ENCODE data around the gene MEIS2.
"Not testable (repeated sequence)": the region's sequence is repeated elsewhere in the genome, so short reads cannot be mapped to it uniquely, and the experiment has no call there.

Gene MEIS2

DNA sequence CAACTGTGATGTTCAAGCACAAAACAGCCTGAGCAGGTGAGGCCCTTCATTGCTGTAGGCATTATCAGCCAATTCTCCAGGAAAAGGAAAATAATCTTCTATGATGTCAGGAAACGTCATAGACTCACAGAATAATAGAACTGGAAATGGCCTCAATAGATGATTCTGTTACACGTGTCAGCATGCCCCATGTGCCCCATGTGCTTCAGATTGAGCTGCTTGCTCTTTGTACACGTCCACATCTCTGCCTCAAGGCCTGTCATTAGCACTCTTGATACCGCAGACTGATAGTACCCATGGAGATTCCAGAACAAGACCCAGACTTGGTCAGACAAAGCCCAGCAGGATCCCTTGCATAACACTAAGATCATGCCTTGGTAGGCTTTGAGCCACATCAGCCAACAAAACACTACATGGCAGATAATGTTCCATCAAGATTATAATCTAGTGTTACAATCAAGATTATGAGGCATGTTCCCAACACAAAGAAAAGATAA is 95.9 kb downstream of the MEIS2 start:
- no peak for DNase-seq

DNA sequence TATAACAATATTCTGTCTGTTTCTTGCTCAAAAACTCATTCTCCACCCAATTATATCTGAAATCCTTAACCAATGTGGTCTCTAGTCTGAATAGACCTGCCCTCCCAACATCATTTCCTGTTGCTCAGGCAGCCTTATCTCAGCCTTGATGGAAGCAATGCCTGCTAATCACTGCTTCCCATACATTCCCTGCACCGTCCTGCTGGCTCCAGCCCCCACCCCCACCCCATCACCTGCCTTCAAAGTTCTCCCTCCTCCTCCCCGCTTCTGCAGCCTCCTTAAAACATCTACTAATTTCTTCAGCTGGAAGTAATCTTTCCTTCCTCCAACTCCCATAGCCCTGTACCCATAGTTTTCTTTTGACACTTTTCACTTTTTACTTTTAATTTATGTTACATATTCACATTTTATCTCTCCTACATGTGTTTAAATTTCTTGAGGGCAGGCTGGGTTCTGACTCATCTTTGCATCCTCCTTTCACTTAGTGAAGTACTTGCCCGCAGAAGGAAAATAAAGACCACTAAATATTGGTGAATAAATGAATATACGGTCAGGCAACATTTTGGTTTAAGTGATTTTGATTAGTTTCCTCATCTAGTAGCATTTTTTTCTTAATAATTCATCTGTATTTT is 98.2 kb downstream of the MEIS2 start:
- no peak for DNase-seq

DNA sequence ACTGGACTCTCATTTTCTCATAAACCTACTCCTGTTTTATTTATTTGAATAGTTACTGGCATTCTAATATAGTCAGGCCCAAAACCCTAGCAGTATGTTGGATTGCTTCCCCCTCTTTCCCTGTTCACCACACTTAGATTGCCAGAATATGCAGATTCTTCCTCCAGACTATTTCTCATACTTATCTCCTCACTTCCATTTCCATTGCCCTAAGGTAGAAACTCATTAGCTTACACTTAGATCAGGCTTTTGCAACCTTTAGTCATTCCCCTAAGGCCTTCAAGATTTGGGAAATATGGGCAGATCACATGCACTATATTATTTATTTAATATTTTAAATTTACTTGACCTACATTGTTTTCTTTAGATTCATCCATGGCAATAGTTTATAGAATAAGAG is 98.9 kb downstream of the MEIS2 start:
- no peak for DNase-seq

DNA sequence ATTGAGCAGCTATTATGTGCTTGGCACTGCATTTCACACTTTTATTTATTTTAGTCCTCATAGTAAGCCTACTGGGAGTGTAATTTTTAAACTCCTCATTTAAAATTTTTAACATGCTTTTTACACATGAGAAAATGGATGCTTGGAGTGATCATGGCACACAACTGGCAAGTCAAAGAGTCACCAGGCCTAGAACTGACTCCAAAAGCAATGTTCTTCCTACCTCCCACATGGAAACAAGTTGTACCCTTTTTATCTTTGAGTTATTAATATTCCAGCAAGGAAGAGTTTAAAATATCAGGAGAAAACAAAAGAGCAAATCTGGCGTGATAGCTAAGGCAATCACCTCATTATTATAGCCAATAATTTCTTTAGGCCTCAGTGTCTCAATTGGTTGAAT is 100.6 kb downstream of the MEIS2 start:
- DNase-seq: no peak

DNA sequence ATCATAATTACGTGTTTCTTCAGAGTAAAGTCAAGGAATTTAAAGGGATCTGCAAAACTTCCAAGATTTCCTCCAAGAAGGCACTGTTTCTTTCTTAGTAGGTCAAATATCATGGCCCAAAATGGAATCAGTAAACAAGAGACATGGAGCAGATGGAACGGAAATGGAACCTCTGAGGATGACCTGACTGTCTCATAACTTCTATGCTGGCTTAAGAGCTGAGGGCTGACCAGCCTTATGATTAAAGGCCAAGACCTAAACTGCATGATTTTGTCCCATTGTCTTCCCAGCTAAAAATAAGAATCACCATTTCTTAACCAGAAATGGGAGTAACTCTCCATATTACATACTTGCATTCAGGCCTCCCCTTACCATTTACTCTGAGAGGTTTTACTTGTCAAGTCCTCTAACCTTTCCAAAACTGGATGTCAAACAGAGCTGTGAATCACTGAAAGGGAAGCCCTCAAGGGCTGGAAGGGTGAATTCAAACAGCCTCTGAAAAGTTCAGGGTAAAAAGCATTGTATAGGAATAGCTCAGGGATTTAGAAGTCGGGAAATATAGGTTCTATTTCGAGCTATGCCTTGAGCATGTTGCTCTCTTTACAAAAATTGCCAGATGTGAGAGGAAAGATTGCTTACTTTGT is 103.7 kb downstream of the MEIS2 start:
- DNase-seq: no peak

DNA sequence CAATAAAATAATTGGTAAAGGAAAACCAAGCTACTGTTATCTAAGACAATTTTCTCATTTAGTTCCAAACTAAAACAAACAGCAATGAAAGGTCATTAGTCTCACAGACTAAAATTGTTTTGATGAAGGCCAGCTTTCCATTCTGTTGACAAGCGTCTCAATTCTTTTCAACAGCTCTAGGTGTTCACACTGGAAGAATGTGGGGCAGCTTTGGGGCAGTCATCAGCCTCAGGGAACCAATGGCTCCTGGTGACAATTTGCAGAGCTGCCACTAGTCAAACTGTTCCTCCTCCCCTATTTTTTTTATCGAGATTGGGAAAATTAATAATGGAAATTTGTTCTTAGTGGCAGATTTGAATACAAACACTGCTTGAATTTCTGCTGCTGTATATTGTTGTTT is 104.2 kb downstream of the MEIS2 start:
- DNase-seq: no peak

DNA sequence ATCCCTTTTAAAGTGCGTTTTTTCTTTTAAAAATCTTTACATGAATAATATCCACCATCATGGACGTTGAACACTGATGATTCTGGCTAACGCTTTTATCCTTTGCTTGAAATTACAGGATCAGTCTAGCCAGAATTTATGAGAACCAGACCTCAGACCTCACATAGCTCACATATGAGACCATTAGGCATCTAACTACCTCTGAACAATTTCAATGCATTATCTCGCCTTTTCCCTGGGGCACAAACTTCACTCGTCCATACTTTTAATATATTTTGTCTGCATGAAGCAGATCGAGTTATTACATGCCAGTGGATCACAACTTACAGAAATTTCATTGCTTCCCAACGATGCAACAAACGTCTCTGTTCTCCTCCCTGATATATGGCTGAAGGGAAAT is 105.6 kb downstream of the MEIS2 start:
- DNase-seq: no peak

DNA sequence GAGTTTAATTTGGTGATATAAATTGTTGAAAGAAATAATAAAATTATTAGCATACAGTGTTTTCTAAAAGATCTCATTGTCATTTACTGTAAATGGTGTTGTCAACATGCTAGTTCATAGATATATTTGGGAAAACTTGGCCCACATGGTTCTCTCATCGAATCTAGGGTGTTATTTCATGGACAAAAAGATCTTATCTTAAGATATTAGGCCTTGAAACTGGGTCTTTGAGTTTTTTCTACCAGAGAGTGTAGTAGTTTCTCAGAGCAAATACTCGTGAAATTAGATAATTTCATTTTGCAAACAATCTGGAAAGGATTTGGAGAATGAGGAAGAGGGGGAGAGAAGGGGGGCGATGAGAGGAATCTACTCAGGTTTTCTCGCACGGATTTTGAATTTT is 107.9 kb downstream of the MEIS2 start:
- DNase-seq: no peak

DNA sequence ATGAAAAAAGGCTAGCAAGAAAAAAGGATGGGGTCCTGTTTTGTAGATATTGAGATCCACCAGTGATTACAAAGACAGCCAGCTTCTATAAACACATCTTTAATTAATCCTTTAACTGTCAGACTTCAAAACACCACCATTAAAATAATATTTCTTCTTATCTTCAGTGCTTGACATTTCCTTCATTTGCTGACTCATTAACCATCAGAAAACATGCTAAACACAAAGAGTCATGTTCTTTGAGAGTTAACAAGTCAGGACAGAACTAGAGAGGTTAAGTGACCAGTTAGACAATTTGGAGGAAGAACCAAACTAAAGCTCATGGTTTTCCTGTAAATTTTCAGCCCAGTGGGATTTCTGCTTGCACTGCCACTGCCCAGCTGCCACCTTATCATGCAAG is 111.4 kb downstream of the MEIS2 start:
- DNase-seq: no peak

DNA sequence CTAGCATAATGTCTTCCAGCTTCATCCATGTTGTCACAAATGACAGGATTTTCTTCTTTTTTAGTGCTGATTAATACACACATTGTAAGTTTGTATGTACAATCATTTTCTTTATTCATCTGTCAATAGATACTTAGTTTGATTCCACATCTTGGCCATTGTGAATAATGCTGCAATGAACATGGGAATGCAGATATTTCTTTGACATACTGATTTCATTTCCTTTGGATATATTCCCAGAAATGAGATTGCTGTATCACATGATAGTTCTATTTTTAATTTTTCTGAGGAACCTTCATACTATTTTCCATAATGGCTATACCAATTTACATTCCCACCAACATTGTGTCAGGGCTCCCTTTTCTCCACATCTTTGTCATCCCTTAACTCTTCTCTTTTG is 117.9 kb downstream of the MEIS2 start:
- no peak for DNase-seq

DNA sequence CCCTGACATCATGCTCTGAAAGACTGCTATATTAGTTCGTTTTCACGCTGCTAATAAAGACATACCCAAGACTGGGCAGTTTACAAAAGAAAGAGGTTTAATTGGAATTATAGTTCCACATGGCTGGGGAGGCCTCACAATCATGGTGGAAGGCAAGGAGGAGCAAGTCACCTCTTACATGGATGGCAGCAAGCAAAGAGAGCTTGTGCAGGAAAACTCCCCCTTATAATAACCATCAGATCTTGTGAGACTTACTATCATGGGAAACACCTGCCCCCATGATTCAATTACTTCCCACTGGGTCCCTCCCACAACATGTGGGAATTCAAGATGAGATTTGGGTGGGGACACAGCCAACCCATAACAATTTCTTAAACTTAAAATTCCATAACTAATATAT is 120.1 kb downstream of the MEIS2 start:
- DNase-seq: not testable (repeated sequence)

DNA sequence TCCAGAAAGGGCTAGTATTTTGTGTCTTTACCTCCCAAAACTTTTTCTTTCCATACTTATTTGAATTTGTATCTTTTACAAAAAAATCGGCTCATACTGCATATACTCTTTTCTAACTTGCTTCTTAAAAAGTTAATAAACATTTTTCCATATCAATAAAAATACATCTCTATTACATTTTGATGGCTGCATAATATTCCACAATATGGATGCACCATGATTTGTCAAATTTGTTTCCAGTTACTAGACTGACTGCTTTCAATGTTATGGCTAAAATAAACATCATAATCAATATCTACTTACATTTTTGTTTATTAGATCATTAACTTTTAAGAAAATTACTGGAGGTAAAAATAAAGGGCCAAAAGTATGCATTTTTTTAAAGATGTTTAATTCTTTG is 121.7 kb downstream of the MEIS2 start:
- no peak for DNase-seq

DNA sequence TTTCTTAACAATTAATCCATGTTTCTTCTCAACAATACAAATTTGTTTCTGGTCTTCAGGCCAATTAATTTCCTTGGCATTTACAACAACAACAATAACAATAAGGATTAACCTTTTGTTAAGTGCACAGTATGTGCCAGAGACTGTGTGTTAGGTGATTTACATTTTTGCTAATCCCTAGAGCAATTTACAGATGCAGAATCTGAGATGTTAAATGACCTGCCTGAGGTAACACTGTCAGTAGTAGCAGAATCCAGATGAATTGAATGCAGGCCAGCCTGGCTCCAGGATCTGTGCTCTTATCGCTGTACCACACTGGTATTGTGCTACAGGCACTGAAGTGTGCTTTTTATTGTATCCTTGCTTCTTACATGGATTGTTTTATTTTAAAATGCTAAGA is 122.2 kb downstream of the MEIS2 start:
- DNase-seq: no peak

DNA sequence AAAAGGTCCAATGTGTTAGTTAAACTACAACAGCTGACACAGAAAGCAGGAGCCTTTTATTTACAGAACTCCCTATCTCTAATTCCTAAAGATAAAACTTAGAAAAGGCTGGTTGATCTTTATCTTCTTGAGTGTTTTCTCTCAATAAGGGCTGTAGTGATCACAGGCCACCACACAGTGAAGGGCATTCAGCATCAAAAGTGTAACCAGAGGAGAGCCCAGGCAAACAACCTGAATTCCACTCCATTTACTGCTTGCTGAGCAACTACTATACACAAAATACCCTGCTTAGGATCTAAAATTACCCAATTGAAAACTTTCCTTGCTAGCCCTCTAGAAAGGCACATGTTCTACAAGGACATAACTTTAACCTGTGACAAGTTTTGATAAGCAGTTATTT is 122.7 kb downstream of the MEIS2 start:
- no peak for DNase-seq

DNA sequence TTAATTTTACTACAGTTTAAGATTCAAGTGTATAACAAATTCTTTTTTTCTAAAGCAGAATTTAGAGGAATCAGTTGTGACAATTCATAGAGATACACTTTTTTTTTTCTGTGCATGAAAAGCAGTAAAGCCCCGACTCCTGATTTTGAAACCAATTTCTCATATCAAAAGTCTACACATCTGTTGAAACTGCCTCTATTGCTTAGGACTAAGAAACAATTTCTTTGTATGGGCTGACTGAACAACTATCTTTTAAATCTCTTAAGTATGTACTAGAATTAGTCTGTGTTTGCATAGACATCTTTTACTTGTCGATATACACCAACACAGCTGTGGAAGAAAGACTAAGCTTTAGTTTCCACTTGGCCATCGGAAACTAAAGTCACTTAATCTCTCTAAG is 127.6 kb downstream of the MEIS2 start:
- no peak for DNase-seq

DNA sequence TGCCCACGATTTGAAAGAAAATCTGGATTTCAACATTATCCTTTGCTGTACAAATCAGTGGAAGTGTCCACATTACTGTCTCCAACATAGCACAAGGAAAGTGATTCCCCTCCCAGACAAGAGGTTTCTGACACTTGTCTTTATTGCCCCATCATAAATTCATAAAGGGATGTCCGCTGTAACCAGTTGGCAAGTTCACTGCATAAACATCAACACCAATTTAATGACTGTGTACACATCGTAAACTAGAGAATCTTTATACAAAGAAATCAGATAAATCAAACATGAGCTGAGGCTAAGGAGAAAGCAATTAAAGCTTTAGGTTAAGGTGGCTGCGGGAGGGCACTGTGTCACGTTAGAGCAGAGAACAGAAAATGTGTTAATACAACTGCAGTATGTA is 129.8 kb downstream of the MEIS2 start:
- peak; percentile 40 to 61 for DNase-seq

DNA sequence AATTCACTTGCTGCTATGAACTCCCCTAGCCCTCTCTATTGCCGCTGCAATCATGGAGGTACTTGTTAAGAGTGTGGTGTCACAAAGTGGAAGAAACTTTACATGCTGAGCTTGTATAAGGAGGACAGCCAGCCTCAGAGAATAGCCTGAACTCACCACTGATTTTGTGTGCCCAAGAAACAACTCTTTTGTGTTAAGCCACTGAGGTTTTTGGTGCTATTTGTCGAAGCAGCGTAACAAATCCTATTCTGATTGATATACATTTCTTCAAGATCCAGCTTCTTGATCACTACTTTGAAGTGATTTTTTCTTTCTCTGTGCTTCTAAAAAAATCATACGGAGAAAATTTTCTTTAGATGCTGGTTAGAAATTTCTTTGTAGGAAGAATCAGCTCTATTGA is 132.4 kb downstream of the MEIS2 start:
- no peak for DNase-seq

DNA sequence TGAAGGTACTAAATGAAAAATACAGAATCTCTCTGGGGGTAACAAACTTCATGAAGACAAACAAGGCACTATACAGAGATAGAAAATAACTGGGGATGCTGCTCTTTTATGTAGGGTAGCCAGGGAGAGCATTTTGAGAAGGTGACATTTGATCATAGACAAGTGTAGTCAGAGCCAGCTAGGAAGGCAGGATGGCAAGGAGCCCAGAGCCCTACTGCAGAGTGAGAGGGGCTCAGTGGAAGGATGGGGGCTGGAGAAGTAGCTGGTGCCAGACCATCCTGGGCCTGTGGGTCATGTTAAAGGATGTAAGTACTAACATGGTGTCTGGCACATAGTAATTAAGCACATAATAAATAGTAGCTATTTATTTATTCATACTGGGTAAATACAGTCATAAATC is 133.6 kb downstream of the MEIS2 start:
- no peak for DNase-seq

DNA sequence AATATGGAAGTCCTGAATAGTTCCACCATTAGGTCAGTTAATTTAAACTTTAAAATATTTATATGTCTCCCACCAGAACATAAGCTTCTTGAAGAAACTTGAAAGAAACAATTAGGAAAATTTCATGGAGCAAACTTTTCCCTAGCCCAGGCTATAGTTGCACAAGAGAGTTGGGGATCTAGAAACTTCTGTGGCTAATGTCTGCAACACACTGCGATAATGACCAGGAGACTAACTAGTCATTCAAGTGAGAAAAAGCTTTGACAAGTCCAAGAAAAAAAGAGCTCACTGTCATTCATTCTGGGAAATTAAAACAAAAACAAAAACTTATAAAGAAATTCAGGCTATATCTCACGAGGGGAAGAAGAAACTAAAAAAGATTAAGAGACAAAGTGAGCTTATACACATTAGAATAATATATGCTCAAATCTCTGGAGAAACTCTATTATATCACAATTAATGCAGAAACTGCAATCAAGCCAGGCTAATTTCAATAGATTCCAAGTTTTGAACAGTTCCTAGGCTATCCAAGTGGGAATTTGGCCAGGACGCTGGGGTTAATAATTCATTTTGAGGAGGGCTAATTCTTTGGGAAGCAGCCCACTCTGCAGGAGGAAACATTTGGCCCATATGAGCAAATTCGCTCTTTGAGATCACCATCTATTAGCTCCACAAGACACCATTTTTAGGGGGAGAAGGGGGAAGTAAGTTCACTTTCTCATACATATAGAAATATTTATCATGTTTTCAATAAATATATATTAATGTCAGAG is 134.6 kb downstream of the MEIS2 start:
- DNase-seq: no peak

DNA sequence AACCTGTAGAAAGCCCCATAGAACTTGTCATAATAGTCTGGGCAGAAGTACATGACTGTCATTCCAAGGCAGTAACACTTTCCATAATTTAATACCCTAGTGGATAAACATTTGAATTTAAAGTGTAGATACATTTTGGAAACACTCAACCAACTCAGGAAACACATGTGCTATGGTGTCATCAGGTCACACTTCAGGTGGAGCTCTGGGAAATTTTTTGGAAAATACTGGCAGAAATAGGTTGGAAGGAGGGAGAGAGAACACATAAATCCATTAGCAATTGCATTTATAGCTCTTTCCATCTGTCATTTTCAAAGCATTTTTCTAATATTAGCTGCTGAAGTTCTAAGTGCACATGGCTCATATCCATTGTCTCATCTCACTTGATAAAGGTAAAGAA is 135.7 kb downstream of the MEIS2 start:
- DNase-seq: no peak

DNA sequence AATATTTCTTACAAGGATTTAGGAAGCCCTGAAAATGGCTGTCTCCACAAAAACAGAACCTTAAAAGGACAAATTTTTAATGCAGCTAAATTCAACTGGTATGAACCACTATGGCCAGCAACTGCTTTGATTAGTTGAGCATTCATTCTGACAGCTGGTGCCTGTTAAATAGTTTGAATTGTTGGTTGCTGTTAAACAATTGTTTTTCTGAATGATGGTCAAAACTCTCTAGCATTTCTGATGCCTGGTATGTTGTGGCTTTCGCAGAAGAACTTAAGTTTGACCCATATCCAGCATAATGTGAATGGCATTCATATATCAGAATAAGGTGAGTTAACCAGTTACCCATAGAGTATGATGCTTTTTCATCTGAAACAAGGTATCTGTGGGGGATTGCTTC is 138.4 kb downstream of the MEIS2 start:
- DNase-seq: no peak

DNA sequence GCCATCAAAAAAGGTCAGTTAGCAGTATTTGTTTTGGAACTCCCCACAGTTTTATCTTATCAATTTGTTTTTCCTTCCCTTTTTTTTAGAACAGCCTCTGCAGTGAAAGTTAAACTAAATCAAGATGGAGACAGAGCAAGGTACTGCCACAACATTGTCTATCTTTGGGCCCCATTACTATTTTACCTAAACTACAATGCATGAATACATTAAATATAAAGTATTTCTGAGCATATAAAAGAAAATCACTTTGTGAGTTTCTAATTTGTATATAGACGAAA is 139.5 kb downstream of the MEIS2 start:
- DNase-seq: no peak

DNA sequence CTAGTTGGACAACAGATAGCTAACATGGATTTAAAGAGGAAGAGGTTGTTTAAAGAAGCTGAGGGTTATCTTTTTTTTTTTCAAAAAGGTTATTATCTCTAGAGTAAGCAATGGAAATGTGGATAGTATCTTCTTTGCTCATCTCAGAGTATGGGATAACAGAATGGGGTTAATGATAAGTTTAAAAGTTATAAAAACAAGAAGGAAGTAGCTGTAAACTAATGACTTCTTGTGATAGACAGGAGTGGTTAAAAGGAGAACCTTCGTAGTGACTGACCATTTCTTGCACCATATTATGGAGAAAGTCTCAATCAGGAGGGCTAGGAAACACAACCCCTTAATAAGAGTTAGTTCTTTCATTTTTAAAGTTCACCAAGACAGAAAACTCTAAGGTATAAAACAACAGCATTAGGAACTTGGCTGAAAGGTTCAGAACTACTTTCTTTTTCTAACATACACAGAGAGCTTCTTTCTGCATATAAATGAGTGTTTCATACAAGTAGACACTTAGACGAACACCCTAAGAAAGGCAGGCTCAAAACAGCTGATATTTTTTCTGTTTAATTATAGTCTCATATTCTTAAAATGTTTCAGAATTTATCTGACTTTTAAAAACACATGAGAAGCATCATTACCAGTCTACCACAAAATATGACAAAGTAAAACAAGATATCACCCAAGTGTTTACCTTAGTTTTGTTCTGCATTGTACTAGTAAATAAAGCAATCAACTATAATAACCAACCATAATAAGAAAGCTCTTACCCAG is 140.0 kb downstream of the MEIS2 start:
- DNase-seq: no peak

DNA sequence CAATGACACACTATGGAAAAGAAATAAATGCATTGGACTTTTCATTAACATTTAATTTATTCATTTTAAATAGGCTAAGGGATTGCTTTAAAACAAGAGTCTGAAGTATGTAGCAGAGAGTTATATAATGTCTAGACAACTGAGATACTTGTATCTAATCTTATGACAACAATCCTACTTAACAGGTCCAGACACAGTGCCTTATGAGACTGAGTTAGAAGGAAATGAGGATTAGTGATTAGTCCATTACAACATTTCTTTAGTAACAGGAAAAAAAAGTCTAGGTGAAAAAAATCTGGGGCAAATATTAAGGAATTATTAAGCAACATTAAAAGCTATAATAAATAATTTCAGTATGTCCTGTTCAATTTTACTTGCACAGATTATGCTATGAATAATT is 140.6 kb downstream of the MEIS2 start:
- no peak for DNase-seq

Measured in NCI-H526 (cell line).